GM19035 (cell line): ENCODE measurements around the gene UNC119B.

Source experiments
- ATAC-seq: cut with Tn5 transposase; IDR thresholded peaks from one replicate; pipeline ENCODE4 v1.9.1; 2021; ENCODE audit not compliant: unreplicated experiment

UNC119B gene

DNA sequence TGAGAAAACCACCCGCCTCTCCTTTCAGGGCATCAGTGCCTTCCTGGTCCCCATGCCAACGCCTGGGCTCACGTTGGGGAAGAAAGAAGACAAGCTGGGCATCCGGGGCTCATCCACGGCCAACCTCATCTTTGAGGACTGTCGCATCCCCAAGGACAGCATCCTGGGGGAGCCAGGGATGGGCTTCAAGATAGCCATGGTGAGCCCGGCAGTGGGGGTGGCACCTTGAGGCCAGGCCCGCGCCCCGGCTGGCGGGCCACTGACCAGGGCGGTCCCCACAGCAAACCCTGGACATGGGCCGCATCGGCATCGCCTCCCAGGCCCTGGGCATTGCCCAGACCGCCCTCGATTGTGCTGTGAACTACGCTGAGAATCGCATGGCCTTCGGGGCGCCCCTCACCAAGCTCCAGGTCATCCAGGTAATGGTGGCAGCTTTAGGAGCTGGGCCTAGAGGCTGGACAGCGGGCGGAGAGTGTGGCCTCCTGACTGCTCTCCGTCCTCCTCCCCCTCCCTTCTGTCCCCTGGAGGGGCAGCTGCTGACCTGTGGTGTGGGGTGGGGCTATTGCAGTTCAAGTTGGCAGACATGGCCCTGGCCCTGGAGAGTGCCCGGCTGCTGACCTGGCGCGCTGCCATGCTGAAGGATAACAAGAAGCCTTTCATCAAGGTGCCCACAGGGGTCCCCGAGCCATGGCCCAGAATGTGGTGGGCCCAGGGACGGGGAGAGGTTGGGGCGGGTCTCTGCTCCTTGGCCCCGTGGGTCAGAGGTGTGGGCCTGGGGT is 28.2 kb downstream of the UNC119B start:
- no peak for ATAC-seq

- ATAC-seq, result no peak
Measured at GRCh38 chr12:120739031-120739762, 28.9 kb downstream of the UNC119B start.

GRCh38 chr12:120739821-120740613 is 29.8 kb downstream of the UNC119B start:
- ATAC-seq, result no peak

- ATAC-seq, result no peak
Measured at GRCh38 chr12:120740871-120741270, 30.6 kb downstream of the UNC119B start.

GRCh38 chr12:120741476-120742421 is 31.5 kb downstream of the UNC119B start:
- ATAC-seq, result no peak

- ATAC-seq, result no peak
Measured at GRCh38 chr12:120744922-120745493, 34.8 kb downstream of the UNC119B start.

- no peak for ATAC-seq
Measured at GRCh38 chr12:120748242-120748641, 38.0 kb downstream of the UNC119B start.

GRCh38 chr12:120749256-120749655 is 39.0 kb downstream of the UNC119B start:
- ATAC-seq, result no peak

- no peak for ATAC-seq
Measured at GRCh38 chr12:120750806-120751205, 40.5 kb downstream of the UNC119B start.

DNA sequence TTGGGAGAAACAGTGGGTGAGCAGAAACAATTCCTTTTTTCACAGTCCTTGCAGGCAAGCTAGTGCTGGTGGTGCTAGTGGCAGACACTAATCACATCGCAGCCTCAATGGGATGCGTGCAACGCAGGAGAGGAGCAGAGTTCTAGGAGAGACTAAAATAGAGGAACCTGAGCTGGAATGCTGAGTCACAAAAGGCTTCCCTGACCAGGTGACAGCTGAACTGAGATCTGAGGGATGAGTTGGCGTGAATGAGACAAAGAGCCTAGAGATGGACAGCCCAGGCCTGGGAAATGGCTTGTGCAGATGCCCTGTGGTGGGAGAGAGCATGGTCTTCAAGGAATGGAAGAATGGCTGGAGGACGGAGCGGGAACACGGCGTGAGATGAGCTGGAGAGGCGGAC is 41.1 kb downstream of the UNC119B start:
- ATAC-seq, result no peak

- ATAC-seq, result no peak
Measured at GRCh38 chr12:120754792-120755191, 44.5 kb downstream of the UNC119B start.

GRCh38 chr12:120755269-120755668 is 45.0 kb downstream of the UNC119B start:
- ATAC-seq, result no peak

GRCh38 chr12:120757226-120757742 is 47.0 kb downstream of the UNC119B start:
- ATAC-seq, result no peak

GRCh38 chr12:120757949-120758348 is 47.7 kb downstream of the UNC119B start:
- ATAC-seq, result no peak

DNA sequence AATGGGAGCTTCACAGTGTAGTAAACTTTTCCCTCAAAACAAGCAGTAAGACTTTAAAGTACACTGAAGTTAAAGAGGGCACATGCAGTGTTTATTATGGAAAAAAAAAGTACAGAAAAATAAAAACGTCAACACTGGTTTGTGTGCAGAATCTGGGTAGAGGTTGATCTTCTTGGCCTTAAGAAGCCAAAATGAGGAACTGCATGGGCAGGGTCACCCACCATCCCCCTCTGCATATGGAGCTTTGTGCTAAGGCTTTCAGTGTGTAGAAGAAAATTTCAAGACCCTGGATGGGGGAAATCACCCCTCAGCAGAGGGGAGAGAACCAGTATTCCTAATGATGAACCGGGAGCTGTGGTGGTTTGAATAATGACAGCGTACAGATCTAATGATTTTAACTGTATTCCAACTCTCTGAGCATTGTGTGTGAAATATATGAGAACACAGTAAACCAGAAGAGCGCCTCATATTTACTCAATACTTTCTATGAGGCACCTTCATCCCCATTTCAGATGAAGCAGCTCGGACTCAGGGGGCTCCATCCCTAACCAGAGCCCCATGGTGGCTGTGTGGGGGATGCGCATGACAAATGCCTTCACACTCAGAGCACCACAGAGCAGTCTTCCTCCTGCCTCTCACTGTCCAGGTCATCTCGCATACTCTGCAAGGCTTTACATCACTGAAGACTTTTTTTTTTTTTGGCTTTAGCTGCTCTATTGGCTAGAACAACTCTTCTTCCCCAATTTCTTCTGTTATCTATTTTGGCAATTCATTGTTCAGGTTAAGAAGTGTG is 48.7 kb downstream of the UNC119B start:
- no peak for ATAC-seq

DNA sequence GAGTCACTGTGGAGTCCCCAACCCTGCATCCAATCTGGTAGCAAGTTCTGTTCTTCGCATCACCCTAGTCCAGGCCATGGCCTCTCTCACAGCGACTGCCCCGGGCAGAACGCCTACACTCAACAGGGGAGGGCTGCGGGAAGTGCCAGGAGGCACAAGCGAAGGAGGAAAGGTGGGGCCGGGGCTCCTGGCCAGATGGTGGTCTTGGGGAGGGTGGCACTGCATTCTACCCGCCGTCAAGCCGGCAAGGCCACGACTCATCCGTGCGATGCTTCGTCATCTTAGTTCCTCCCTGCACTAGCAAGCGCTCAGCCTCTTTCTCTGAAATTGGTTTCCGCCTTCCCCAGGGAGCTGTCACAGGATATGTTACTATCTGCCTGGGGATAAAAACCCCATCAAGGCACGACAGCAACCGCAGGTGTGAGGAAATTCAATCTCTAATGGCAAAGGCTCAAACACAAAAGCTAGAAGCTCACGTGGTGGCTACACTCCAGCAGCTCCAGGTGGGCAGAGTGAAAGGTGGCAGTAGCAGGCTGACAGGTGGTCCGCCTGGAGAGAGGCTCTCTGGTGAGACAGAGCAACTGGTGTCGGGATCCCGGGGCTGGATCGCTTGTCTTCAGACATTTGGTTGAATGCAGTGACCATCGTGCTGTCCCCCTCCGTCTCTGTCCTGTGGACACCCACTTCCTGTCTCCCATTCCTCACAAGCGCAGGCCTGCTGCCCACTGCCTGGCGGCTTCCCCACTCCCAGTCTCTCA is 49.5 kb downstream of the UNC119B start:
- ATAC-seq, result no peak

GRCh38 chr12:120760349-120761254 is 50.3 kb downstream of the UNC119B start:
- no peak for ATAC-seq
